Measurements from ENCODE around the gene HECA. TPM values are rescaled to one million over a fixed set of nuclear protein-coding genes. Genes with fewer than 3 reads are reported as not detected.

The HECA gene
- 9.5 and 14.2 TPM in 2 replicates for polyA plus RNA-seq (2011; rRNA removed)
- polyA minus RNA-seq (2011; rRNA and poly(A)+ RNA removed), result 20.5 and 25.8 TPM in 2 replicates

GRCh38 chr6:139134817-139135577 lies at the start of gene HECA:
Gene HECA, plus strand, starts transcription at chr6:139135080. Its CDS starts 317 bp downstream, at chr6:139135397.
- CTCF ChIA-PET, result interaction anchor here (0.7 to 0.9 kb wide), 2 partner anchors 8 to 18 kb away, joined by 3 read pairs; no protein-coding TSS in a partner anchor
- POLR2A ChIA-PET, result interaction anchor here (0.5 kb wide), 1 partner anchor 1306 kb away, joined by 3 read pairs; no protein-coding TSS in a partner anchor
- DNase-seq (ENCODE audit: low read depth), result peak; percentile 47
- no peak for TF ChIP-seq CTCF (IDR thresholded peaks at IDR 0.05; ENCODE audit: insufficient read depth, low read depth, low read length)
- Histone ChIP-seq H3K27me3 (ENCODE audit: control insufficient read depth, insufficient read depth, low read length) (no peaks in the 10 kb centered on the region), H3K4me3 (ENCODE audit: low read depth, low read length) (peak within 1 kb of the TSS; percentile 75), H3K36me3 (ENCODE audit: control insufficient read depth, insufficient read depth, low read length) (no peaks in the 10 kb centered on the region)

GRCh38 chr6:139091826-139092225 lies 43.1 kb upstream of the HECA start:
- no peak for DNase-seq (ENCODE audit: low read depth)
- no peak for TF ChIP-seq CTCF (IDR thresholded peaks at IDR 0.05; ENCODE audit: insufficient read depth, low read depth, low read length)
- peaks cover 1% of the 10 kb centered on the region; the same call in 1 of the 2 replicates for H3K27me3 ChIP-seq (ENCODE audit: control insufficient read depth, insufficient read depth, low read length)
- H3K36me3 ChIP-seq (ENCODE audit: control insufficient read depth, insufficient read depth, low read length), result no peaks in the 10 kb centered on the region
- POLR2A ChIA-PET, result no interaction called here
- no peak overlapping the region for H3K4me3 ChIP-seq (ENCODE audit: low read depth, low read length)
- CTCF ChIA-PET, result no interaction called here

- no peak for TF ChIP-seq CTCF (IDR thresholded peaks at IDR 0.05; ENCODE audit: insufficient read depth, low read depth, low read length)
- no peak for DNase-seq (ENCODE audit: low read depth)
- CTCF ChIA-PET, result no interaction called here
- 0 out of 2 replicates have a peak, but pooled peaks cover 2% of the 10 kb centered on the region for H3K27me3 ChIP-seq (ENCODE audit: control insufficient read depth, insufficient read depth, low read length)
- no peak overlapping the region for H3K4me3 ChIP-seq (ENCODE audit: low read depth, low read length)
- no peaks in the 10 kb centered on the region for H3K36me3 ChIP-seq (ENCODE audit: control insufficient read depth, insufficient read depth, low read length)
- POLR2A ChIA-PET, result no interaction called here
Measured at GRCh38 chr6:139099984-139100383, 34.9 kb upstream of the HECA start.

- no peak overlapping the region for H3K4me3 ChIP-seq (ENCODE audit: low read depth, low read length)
- ChIA-PET POLR2A (no interaction called here), CTCF (interaction anchor here (0.6 to 1.4 kb wide), 3 partner anchors 8 to 286 kb away, joined by 3 read pairs; no protein-coding TSS in a partner anchor)
- DNase-seq (ENCODE audit: low read depth), result no peak
- H3K27me3 ChIP-seq (ENCODE audit: control insufficient read depth, insufficient read depth, low read length), result no peaks in the 10 kb centered on the region; the same call in 1 of the 2 replicates
- no peaks in the 10 kb centered on the region for H3K36me3 ChIP-seq (ENCODE audit: control insufficient read depth, insufficient read depth, low read length)
- TF ChIP-seq CTCF (IDR thresholded peaks at IDR 0.05; ENCODE audit: insufficient read depth, low read depth, low read length), result no peak
Measured at GRCh38 chr6:139107051-139107450, 27.8 kb upstream of the HECA start.

- POLR2A ChIA-PET, result no interaction called here
- CTCF ChIA-PET, result no interaction called here
- no peaks in the 10 kb centered on the region; the same call in 1 of the 2 replicates for H3K27me3 ChIP-seq (ENCODE audit: control insufficient read depth, insufficient read depth, low read length)
- no peak for DNase-seq (ENCODE audit: low read depth)
- no peaks in the 10 kb centered on the region for H3K36me3 ChIP-seq (ENCODE audit: control insufficient read depth, insufficient read depth, low read length)
- no peak overlapping the region for H3K4me3 ChIP-seq (ENCODE audit: low read depth, low read length)
- no peak for TF ChIP-seq CTCF (IDR thresholded peaks at IDR 0.05; ENCODE audit: insufficient read depth, low read depth, low read length)
Measured at GRCh38 chr6:139108378-139108777, 26.5 kb upstream of the HECA start.

All from BJ (cell line).